ENCODE results near the gene SIK1.
"Not testable (repeated sequence)": the region's sequence is repeated elsewhere in the genome, so short reads cannot be mapped to it uniquely, and the experiment has no call there.

Gene SIK1

DNA sequence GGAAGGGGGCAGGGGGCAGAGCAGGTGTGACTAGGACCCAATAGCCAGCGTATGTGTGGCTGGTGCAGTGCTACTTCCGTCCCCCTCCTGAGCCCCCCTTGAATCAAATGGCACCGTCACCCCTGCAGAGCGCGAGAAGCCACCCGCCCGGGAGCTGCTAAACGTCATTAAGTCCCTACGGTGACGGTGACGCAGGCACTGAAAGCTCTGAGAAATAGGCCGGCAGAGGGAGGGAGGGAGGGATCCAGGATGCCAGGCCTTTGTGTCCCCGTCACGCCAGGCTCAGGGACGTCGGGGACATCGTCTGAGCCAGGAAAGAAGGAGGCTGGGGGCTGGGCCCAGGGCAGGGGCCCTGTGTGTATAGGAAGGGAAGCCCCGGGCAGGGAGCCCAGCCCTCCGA lies 43.6 kb downstream of the SIK1 start:
- DNase-seq = not testable (repeated sequence)

DNA sequence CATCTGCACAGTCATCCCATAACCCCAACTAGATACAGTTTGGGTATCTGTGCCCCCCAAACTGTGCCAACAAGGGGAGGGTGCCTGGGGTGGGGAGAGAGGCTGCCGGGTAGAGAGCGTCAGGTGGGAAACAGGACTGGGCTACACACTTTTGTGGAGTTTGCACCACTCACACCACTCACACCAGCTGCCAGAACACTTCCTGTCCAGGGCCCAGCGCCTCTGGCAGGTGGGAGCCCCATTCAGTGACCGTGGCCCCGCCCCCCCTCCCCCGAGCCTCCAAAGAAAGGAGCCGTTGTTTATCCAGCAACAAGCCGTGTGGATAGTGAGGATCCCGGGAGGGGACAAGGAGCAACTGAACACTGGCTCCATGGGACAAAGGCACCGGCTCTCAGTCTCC lies 44.0 kb downstream of the SIK1 start:
- DNase-seq = not testable (repeated sequence)

DNA sequence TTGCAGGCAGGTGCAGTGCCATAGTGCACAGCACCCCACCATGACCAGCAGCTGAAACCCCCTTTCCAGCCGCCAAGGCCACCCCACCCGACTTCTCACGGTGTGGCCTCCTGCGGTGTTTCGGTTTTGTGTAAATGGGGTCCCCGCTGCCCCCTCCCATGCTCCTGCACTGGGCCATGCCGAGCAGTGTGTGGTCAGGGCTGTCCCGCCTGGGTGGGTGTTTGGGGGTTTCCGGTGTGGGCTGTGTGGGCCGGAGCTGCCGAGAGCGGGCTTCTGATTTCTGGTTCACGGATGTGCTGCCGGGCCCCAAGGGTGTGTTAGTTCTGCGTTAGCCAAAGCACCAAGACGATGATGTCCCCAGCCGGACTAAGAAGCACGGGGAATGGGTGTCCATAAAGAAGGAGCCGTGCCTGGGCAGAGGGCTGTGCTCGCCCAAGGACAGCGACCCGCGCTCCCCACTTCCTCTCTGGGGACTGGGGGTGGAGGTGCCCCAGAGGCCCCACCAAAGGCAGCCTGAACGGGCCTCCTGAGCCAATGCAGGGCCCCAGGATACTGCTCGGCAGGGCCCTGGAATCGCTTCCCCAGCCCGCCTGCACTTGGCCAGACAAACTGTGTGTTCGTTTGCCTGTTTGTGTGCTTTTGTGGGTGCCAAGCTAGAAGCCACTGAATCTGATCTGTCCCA lies 45.9 kb downstream of the SIK1 start:
- not testable (repeated sequence) for DNase-seq

DNA sequence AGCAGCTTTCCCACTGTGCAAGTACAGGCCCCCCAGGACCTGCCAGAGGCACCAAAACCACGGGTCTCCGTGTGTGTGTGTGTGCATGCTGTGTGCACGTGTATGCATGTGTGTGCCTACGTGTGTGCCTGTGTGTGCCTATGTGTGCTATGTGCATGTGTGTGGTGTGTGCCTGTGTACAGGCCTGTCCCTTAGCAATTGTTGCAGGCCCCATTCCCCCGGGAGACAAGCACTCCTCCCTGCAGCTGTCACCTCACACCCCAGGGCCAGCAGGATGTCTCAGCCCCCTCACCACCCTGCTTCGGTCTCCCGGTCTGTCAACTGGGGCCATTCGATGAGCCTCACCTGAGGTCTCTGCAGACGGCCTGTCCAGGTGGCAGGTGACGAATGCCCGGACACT lies 46.6 kb downstream of the SIK1 start:
- DNase-seq = not testable (repeated sequence)

DNA sequence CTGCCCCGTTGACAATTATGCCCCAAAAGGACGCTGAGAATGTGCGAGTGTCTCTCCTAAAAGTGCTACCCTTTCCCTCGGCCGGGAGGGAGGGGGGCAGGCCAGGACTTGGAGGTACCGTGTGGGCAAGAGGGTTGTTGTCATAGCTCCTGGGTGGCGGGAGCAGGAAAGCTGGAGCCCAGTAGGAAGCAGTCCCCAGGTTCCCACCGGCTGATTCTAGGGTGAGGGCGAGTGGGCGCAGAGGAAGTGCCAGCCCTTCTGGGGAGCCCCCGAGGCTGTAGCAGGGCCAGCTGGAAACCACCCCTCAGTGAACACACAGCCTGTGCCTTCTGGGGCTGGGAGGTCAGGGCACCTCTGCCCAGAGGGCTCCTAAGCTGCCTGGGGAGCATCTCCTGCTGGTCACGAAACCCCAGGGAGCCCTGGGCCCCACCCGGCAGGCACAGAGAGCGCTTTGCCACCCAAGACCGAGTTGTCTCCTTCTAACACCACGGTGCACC lies 47.3 kb downstream of the SIK1 start:
- DNase-seq = not testable (repeated sequence)

DNA sequence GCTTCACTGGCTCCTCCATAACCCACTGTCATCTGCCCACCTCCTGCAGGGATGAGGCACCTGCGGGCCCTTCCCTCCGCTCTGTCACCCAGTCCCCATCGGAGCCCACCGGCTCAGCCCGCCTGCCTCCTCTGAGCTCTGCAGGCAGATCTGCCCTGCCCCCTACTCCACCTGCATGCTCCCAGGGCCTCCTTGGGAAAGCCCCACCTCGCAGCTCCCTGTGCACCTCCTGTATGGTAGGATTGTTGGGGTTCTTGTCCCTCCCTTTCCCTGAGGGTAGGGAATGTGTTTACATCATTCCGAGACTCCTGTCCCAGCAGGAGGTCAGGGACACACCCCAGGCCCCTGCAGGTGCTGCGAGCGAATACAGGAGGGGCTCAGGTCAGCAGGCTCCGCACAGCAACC lies 50.5 kb downstream of the SIK1 start:
- no peak for DNase-seq

DNA sequence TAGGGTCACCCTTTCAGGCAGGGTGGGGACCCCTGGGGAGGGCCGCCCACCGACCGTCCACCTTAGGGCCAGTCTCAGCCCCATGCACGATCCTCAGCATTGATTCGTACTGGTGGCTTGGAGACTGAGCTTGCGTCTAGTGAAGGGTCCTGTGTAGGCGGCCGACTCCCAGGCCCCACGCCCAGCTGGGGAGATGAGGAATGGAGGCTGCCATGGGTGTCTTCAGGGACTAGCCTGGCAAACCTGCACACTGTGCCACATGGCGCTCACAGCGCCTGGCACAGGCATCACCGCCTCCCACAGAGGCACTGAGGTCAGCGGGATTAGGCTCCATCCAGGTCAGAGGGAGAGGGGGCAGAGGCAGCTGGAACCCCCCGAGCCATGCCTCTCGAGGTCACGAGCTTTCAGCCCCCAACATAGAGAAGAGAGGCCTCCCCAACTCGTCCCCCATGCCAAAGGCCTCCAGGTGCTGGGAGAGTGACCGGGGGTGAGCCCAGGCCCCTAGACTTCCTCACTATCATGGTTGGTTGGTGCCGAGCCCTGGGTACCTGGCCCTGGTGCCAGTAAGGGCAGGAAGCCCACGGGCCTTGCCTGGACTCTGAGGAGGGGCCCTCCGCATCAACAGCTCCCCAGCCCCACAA lies 51.0 kb downstream of the SIK1 start:
- DNase-seq = no peak

DNA sequence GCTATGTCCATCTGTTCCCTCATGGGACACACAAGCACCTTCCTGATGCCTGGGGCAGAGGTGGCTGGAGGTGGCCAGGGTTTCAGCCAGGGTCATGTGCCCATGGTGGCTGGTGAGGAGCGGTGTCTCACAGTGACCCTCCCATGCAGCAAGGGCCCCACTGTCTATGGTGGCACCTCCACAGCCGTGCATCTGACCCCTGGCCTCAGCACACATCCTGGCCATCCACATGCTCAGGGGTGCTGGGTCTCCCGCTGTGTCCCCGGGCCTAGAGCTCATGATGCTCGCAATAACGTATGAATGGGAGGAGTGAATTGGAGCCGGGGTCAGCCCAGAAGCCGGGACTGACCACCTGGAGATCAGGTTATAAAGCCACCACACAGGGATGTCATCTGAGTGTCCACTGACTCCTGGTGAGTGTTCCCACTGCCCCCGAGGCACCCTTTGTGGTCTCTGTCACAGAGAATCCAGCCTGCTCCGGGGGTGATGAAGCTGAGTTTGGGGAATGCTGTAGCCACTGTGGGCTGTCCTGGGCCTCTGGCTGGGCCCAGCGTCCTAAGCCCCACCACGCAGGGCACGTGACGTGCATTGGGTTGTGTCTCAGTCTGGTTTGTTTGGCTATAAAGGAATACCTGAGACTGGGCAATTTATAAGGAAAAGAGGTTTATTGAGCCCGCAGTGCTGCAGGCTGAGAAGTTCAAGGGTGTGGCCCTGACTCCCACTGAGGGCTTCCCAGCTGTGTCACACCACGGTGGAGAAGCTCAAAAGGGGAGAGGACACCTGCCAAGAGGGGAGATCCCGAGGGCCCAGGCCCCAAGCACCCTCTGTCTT lies 51.7 kb downstream of the SIK1 start:
- DNase-seq = no peak

DNA sequence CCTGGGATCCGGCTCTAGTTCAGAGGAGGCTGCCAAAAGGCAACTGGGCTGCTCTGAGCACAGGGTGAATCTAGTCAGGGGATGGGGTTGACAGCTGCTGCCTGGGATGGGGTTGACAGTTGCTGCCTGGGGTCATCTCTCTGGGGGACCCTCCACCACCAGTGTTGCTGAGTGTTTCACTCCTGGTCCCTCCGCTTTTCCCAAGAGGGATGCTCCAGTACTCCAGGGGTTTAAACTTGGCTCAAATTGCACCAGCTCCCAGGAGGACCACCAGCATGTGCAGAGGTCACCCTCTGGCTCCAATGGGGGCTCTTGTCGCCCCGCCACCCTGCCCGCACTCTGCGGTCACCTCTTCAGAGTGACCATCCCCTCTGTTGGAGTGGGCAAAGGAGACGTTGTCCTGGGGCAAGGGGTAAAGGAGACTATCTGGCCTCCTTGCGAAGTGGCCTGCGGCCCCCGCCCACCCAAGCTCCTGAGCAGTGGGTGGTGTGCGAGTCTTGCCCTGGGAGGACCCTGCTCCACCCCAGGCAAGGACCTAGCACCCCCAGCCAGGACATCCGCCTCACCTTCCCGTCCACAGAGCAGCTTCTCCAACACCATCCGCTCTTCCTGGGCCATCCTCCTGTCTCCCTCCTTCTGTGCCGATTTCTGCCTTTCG lies 52.6 kb downstream of the SIK1 start:
- no peak for DNase-seq

DNA sequence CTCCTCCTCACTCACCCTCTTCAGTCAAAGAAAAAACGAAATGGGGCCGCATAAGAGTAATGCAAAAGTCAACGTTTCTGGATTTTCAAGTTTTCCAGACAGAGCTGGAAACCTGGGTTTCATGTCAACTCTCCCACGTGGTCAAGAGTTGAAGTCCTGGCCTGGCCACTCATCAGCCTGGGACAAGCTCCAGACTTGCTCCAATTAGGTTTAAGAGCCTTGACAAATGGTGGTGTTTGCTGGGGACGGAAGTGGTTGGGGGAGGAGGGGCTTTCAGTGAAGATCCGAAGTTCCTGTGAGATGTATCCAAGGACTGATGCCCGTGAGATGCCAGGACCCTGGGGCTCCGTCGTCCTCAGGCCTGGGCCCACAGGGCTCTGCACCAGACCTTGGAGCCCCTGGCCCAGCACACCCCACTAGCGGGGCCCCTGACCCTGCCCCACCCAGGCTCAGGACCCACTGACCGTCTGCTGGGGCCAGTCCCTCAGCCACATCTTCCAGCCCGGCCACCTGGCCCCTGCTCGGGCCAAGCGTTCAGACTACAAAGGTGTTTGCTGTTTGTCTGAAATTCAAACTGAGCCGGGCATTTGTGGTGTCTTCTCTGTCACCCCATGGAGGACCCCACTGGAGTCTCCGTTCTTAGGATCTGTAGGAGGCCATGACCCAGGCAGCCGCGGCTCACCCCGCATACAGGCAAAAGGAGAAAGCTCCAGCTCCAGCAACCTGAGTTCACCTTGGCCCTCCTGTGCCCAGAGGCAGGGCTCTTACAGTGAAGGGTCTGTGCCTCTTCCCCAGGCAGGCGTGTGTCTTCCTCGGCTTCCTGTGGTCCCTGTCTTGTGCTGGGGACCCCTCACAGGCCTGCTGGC lies 53.3 kb downstream of the SIK1 start:
- DNase-seq = no peak

DNA sequence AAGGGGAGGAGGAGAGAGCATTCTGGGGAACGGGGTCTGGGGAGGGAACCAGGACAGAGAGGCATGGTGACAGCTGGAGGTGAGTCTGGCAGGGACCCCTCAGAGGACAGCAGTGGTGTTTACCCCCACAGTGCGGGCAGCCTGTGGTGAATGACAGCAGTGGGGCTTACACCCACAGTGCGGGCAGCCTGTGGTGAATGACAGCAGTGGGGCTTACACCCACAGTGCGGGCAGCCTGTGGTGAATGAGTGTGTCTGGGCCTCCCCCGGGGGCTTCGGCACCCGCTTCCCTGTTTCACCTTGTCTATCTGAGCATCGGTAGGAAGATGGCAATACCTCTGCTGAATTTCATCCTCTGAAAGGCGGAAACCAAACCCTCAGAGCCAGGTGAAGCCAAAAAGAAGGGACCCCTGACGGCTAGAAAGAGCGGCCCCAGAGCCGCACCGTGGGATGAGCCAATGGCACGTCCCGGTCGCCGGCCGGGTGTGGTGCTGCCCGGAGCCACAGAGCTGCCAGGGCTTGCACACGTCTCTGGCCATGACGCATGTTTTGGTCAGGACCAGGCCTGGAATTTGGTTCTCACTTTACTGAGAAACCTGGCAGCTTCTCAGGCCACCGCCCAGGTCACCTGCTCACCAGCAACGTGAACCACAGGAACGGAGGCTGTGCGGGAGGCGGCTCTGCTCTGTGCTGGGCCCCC lies 54.1 kb downstream of the SIK1 start:
- DNase-seq = no peak

DNA sequence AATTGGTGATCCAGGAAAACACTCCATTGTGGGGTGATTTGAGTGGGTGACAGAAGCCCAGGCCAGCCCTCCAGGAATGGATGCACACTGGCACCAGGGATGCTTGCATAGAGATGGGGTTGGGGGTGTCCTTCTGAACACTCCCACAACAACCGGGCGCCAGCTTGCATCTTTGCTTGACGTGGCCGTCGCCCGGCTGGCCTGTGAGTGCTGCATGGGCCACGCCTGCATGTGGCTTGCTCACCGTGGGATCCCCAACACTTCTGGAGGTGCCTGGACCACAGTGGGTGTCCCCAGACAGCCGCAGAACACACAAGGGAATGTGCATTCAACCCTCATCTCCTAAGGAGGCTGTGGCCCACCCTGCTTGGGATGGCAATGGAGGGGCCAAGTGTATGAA lies 55.1 kb downstream of the SIK1 start:
- no peak for DNase-seq

DNA sequence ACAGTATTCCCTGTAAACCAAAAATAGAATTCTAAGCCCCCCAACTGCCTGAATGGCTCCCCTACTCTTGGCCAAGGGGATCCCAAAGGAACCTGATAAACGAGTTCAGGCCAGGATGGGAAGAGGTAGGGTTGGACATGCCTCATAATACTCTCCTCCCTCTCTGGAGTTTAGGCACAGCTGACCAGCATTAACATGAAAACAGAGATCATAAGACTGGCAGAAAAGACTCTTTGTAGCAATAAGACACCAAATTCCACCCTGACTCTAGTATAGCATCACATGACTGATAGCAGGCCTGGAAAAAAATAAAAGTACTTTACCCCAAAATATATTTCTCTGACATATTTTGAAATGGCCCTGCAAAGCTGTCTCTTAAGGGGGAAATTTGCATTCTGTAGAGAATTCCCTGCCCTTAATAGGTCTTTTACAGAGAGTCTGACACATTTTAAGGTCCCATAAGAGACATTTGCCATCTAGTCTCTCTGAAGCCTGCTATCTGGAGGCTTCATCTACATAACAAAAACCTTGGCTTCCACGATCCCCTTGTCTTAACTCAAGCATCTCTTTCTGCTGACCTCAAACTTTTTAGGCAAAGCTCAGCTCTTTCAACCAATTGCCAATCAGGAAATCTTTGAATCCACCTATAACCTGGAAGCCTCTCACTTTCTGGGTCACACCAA lies 55.9 kb downstream of the SIK1 start:
- no peak for DNase-seq

DNA sequence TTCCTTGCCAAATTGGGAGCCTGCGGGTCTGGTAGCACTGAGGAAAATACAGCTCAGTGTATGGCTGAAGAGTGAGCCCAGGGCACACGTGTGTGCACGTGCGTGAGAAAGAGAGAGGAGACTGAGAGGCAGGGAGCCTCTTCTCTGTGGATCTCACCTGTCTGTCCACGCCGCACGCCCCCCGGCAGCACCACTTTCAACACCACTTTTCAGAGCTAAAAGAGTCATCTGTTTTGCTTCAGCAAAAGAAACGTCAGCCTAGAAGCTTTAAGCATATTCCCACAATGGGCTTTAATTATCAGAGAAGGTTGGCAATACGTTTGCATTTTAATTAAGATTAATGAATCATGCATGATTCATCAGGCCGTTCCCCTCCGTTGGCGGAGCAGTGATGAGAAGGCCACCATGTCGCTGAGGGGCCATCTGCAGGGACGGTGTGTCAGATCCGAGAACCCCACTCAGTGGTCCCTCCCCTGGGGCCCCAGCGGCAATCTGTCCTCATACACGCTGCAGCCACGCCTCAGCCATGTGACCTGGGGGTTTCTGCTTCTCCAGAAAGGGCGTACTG lies 56.8 kb downstream of the SIK1 start:
- DNase-seq = no peak

DNA sequence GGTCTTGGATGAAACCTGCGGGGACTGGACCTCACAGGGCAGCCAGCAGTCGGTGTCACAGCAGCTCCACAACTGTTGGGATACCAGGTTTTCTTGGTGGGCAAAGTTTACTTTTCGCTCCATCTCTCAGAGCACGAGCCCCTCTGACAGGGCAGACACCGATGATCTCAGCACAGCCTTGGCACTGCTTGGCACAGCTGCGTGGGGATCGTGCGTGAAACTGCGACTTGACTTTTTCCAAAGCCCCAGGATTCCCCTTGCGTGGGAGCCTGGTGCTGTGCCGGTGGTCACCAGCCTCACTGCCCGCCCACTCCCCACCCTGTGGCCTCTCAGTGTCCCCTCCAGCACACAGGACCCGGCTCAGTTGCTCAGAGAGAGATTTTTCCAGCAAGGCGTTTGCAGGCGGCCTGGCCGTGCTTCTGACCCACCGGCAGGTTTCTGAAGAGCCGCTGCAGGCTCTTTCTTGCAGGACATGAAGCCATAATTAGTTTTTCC lies 57.3 kb downstream of the SIK1 start:
- DNase-seq = no peak

DNA sequence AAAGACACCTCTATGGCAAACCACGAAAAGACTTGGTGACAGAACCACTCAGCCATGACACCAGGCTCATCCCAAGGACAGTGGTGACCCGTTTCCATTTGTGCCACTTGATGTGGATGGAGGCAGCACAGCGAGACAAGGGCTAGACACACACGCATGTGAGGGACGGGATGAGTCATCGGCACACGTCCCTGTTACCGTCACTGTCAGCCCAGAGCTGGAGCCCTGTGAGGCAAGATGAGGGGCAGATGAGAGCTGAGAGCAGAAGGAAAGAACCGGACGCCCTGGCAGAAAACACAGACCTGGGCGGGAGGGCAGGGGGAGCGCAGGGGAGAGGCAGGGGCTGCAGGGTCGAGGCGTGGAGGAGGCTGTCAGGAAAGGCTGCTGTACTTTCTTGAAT lies 57.8 kb downstream of the SIK1 start:
- DNase-seq = no peak

DNA sequence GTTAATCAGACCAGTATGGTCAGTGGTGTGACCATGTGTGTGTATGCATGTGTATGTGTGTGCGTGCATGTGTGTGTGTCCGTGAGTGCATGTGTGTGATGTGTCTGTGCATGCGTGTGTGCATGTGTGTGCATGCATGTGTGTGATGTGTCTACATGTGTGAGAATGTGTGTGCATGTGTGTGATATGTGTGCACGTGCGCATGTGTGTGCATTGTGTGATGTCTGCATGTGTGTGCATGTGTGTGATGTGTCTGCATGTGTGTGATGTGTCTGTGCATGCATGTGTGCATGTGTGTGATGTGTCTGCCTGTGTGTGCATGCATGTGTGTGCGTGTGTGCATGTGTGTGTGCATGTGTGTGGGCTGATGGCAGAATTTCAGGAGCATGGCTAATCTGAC lies 58.2 kb downstream of the SIK1 start:
- no peak for DNase-seq

DNA sequence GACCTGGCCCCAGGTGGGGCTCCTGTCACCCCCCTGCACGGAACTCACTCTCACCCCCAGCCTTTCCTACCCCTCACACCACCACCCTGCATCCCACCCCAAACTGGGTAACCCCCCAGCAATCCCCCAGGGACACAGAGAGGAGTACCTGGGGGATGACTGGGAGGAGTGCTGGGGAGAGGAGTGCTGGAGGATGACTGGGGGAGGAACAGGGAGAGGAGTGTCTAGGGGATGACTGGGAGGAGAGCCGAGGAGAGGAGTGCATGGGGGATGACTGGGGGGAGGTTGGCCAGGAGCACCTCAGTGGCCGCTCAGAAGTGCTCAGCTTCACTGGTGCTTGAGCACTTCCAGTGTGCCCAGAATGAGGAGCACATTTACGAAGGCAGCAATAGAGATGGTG lies 59.1 kb downstream of the SIK1 start:
- DNase-seq = no peak

DNA sequence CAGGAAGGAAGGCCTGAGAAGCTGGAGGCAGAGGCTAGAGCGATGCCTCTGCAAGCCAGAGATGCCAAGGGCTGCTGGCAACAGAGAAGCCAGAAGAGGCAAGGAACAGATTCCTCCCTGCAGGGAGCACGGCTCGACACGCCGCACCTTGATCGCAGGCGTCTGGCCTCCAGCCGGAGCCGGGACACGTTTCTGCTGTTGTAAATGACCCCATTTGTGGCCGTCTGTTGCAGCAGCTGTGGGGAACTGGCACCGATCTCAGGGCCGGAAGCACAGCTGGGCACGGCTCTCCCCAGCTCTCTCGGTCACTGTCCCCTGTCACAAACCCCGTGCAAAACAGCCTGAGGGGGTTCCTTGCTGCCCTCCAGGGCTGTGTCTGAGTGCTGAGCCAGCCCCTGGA lies 59.6 kb downstream of the SIK1 start:
- no peak for DNase-seq

DNA sequence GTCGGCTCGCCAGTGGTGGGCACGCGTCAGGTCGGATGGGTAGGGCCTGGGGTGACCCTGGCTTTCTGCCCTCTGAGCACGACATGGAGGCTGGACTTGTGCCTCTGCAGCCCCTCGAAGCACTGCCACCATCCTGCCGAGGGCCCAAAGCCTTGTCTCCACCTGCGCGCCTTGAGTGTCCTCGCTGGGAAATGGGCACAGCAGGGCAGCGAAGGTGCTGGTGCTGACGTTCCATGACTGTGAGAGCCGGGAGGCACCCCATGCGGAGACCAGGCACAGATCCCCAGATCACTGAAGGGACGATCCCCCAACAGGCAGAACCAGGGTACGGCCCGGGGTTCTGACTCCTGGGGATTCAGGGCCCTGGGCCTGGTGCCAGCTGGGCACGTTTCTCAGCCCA lies 60.3 kb downstream of the SIK1 start:
- no peak for DNase-seq
